Right lobe of liver (tissue), 4 donors: ENCODE data around the gene TPM3.

Experiments used
- CTCF ChIP-seq, 4 donors: fragments of 200-600 bp in 3 of 4; fragments of 450-650 bp in 1 of 4; IDR thresholded peaks; one replicate each; pipeline versions ENCODE4 v1.5.1 to v1.8.0; 2016 to 2022; ENCODE audit warnings: antibody characterized with exemption in 4 of 4, mild to moderate bottlenecking in 2 of 4
- POLR2A ChIP-seq: fragments of 450-650 bp; IDR thresholded peaks from one replicate; pipeline ENCODE4 v1.6.1; 2017; ENCODE audit warnings: antibody characterized with exemption, mild to moderate bottlenecking
- donor health status: DM: no; HTN: no; CAD: no.
- donor health status: DM: no; HTN: no; CAD: no.
- donor health status: DM: no; HTN: yes; CAD: no.

- TF ChIP-seq CTCF (IDR thresholded peaks at IDR 0.05) (no peak), POLR2A (no peak)
Observed at GRCh38 chr1:154223621-154224020, 31.7 kb upstream of the TPM3 start.
